ENCODE measurements around the gene TMEM131.

TMEM131 gene

DNA sequence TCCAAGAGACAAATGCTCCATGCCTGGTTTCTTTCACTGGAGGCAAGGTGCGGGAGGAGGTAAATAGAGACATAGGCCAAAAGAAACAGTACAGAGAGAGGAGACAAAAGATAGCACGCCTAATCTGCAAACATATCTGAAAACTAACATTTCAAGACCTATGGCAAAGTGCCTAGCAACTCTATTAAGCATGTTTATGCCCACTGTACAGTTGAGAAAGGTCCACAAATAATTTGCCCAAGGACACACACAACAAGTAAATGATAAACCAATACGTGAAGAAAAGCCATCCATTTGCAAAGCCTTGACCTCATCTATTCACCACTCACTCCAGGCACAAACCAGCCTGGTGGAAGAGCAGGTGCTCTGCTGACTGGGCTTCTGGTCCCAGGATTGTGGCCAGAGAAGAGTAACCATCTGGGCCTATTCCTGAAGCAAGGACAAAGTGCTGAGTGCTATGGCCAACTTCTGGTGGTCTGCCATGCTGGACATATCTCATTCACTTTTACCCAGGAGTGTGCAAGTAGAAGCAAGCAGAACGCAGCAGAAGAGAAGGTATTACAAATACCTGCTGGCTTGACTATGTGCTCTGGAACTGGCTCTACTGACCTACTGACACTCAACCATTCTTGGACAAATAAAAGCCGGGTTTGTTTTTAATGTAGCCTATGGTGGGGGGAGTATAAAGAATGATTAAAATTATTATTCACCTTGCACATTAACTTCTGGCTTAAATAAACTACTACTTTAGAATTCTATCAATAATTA, 25.3 kb downstream of the TMEM131 start:
- Histone ChIP-seq H3K4me1 (ENCODE audit: control insufficient read depth in 1 of 2, insufficient read depth in 2 of 2, low read length in 2 of 2) (peaks cover 0 to 3% of the 10 kb centered on the region in 2 experiments), H4K8ac (ENCODE audit: low read depth, low read length) (no peak overlapping the region), H2AFZ (ENCODE audit: insufficient read depth, low read length, poor library complexity) (no peak overlapping the region), H3K9ac (ENCODE audit: low read length) (no peak overlapping the region), H3K79me1 (ENCODE audit: low read length) (no peaks in the 10 kb centered on the region), H3K14ac (ENCODE audit: low read length) (no peak overlapping the region), H3K23ac (ENCODE audit: low read length) (no peak overlapping the region), H3K4me3 (ENCODE audit: low read depth, low read length) (no peak overlapping the region), H2AK5ac (ENCODE audit: low read length) (no peak overlapping the region), H2BK120ac (ENCODE audit: insufficient read depth, low read length, poor library complexity) (no peak overlapping the region), H3K18ac (ENCODE audit: low read length) (no peak overlapping the region), H3K79me2 (ENCODE audit: control insufficient read depth, insufficient read depth, low read length, poor library complexity) (no peaks in the 10 kb centered on the region), H3K36me3 (ENCODE audit: control insufficient read depth in 1 of 2, insufficient read depth in 2 of 2, low read length in 2 of 2) (peaks cover 0 to 1% of the 10 kb centered on the region in 2 experiments), H4K12ac (ENCODE audit: low read depth, low read length) (no peak overlapping the region), H3K27ac (ENCODE audit: low read depth, low read length) (no peak overlapping the region), H2BK5ac (ENCODE audit: low read depth, low read length, poor library complexity) (no peak overlapping the region), H2BK12ac (ENCODE audit: low read length) (no peak overlapping the region), H4K91ac (ENCODE audit: low read depth, low read length) (no peak overlapping the region), H3K4me2 (ENCODE audit: low read length) (no peak overlapping the region), H3K4ac (ENCODE audit: low read depth, low read length) (peak overlapping the region; percentile 56), H3K9me3 (ENCODE audit: insufficient read depth, low read depth, low read length) (peaks cover 3% of the 10 kb centered on the region), H3K27me3 (ENCODE audit: insufficient read depth, low read length) (no peaks in the 10 kb centered on the region)
- DNase-seq = no peak
- no CpG with 5 or more reads among the region's 5 CpGs for WGBS (ENCODE audit: extremely low coverage, insufficient coverage, insufficient read length)

GRCh38 chr2:97969081-97970067, 26.4 kb downstream of the TMEM131 start:
- no peak overlapping the region for H4K12ac ChIP-seq (ENCODE audit: low read depth, low read length)
- no peak overlapping the region for H2BK5ac ChIP-seq (ENCODE audit: low read depth, low read length, poor library complexity)
- no peaks in the 10 kb centered on the region for H3K79me2 ChIP-seq (ENCODE audit: control insufficient read depth, insufficient read depth, low read length, poor library complexity)
- H3K18ac ChIP-seq (ENCODE audit: low read length) = no peak overlapping the region
- H3K36me3 ChIP-seq (ENCODE audit: control insufficient read depth in 1 of 2, insufficient read depth in 2 of 2, low read length in 2 of 2) = peaks cover 0 to 1% of the 10 kb centered on the region in 2 experiments
- H3K4me3 ChIP-seq (ENCODE audit: low read depth, low read length) = no peak overlapping the region
- no peak for DNase-seq
- no peak overlapping the region for H2AK5ac ChIP-seq (ENCODE audit: low read length)
- H4K91ac ChIP-seq (ENCODE audit: low read depth, low read length) = no peak overlapping the region
- no peak overlapping the region for H2BK12ac ChIP-seq (ENCODE audit: low read length)
- H3K14ac ChIP-seq (ENCODE audit: low read length) = no peak overlapping the region
- H3K4me2 ChIP-seq (ENCODE audit: low read length) = no peak overlapping the region
- no peak overlapping the region for H2BK120ac ChIP-seq (ENCODE audit: insufficient read depth, low read length, poor library complexity)
- H4K8ac ChIP-seq (ENCODE audit: low read depth, low read length) = no peak overlapping the region
- peaks cover 0 to 3% of the 10 kb centered on the region in 2 experiments for H3K4me1 ChIP-seq (ENCODE audit: control insufficient read depth in 1 of 2, insufficient read depth in 2 of 2, low read length in 2 of 2)
- no peak overlapping the region for H3K9ac ChIP-seq (ENCODE audit: low read length)
- H2AFZ ChIP-seq (ENCODE audit: insufficient read depth, low read length, poor library complexity) = no peak overlapping the region
- no peak overlapping the region for H3K27ac ChIP-seq (ENCODE audit: low read depth, low read length)
- WGBS (ENCODE audit: extremely low coverage, insufficient coverage, insufficient read length) = no CpG with 5 or more reads among the region's 4 CpGs
- peaks cover 3% of the 10 kb centered on the region for H3K9me3 ChIP-seq (ENCODE audit: insufficient read depth, low read depth, low read length)
- no peak overlapping the region for H3K23ac ChIP-seq (ENCODE audit: low read length)
- H3K79me1 ChIP-seq (ENCODE audit: low read length) = no peaks in the 10 kb centered on the region
- H3K4ac ChIP-seq (ENCODE audit: low read depth, low read length) = no peak overlapping the region
- no peaks in the 10 kb centered on the region for H3K27me3 ChIP-seq (ENCODE audit: insufficient read depth, low read length)

DNA sequence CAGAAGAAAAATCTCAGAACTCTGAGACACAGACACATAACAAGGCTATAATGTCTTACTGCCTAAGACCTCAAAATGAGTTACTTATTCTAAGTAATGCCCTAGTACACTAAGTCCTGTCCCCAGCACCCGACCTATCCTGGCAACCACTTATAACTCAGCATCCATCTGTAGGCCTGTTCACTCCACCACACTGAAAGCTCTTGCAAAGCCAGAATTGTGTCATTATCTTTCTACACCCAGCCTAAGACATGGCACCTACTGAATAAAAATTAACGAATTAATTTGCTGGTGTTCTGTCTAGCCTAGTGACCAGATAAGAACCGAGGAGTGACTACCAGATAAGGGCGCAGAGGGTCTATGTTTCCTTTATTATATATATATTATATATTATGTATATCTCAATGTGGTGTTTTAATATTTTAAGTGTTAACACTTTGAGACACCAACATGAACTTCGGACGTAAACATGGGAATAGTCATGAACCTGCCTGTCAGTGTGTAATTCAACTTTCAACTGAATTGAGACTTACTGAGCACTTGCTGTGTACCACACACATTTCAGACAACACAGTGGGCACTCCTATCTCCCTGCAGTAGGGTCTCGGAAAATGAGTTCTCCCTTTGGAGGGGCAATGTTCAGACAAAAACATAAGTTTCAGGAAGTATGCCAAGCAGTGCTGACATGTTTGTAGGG, 27.7 kb downstream of the TMEM131 start:
- DNase-seq = no peak
- no peak overlapping the region for H4K12ac ChIP-seq (ENCODE audit: low read depth, low read length)
- no peak overlapping the region for H4K91ac ChIP-seq (ENCODE audit: low read depth, low read length)
- H2BK120ac ChIP-seq (ENCODE audit: insufficient read depth, low read length, poor library complexity) = no peak overlapping the region
- H3K4ac ChIP-seq (ENCODE audit: low read depth, low read length) = no peak overlapping the region
- H4K8ac ChIP-seq (ENCODE audit: low read depth, low read length) = no peak overlapping the region
- H3K18ac ChIP-seq (ENCODE audit: low read length) = no peak overlapping the region
- H3K4me3 ChIP-seq (ENCODE audit: low read depth, low read length) = no peak overlapping the region
- H3K36me3 ChIP-seq (ENCODE audit: control insufficient read depth in 1 of 2, insufficient read depth in 2 of 2, low read length in 2 of 2) = no peaks in the 10 kb centered on the region
- no peak overlapping the region for H2BK12ac ChIP-seq (ENCODE audit: low read length)
- H3K27me3 ChIP-seq (ENCODE audit: insufficient read depth, low read length) = no peaks in the 10 kb centered on the region
- H3K23ac ChIP-seq (ENCODE audit: low read length) = no peak overlapping the region
- H3K14ac ChIP-seq (ENCODE audit: low read length) = no peak overlapping the region
- H3K79me1 ChIP-seq (ENCODE audit: low read length) = no peaks in the 10 kb centered on the region
- peaks cover 0 to 3% of the 10 kb centered on the region in 2 experiments for H3K4me1 ChIP-seq (ENCODE audit: control insufficient read depth in 1 of 2, insufficient read depth in 2 of 2, low read length in 2 of 2)
- no peak overlapping the region for H2AFZ ChIP-seq (ENCODE audit: insufficient read depth, low read length, poor library complexity)
- no peak overlapping the region for H3K9ac ChIP-seq (ENCODE audit: low read length)
- H3K27ac ChIP-seq (ENCODE audit: low read depth, low read length) = no peak overlapping the region
- no peak overlapping the region for H2BK5ac ChIP-seq (ENCODE audit: low read depth, low read length, poor library complexity)
- WGBS (ENCODE audit: extremely low coverage, insufficient coverage, insufficient read length) = no CpG with 5 or more reads among the region's 7 CpGs
- peaks cover 3% of the 10 kb centered on the region for H3K9me3 ChIP-seq (ENCODE audit: insufficient read depth, low read depth, low read length)
- no peaks in the 10 kb centered on the region for H3K79me2 ChIP-seq (ENCODE audit: control insufficient read depth, insufficient read depth, low read length, poor library complexity)
- H2AK5ac ChIP-seq (ENCODE audit: low read length) = no peak overlapping the region
- no peak overlapping the region for H3K4me2 ChIP-seq (ENCODE audit: low read length)

- no peak overlapping the region for H3K4ac ChIP-seq (ENCODE audit: low read depth, low read length)
- H4K12ac ChIP-seq (ENCODE audit: low read depth, low read length) = no peak overlapping the region
- H2BK5ac ChIP-seq (ENCODE audit: low read depth, low read length, poor library complexity) = no peak overlapping the region
- H3K4me3 ChIP-seq (ENCODE audit: low read depth, low read length) = no peak overlapping the region
- H3K27me3 ChIP-seq (ENCODE audit: insufficient read depth, low read length) = no peaks in the 10 kb centered on the region
- no peak overlapping the region for H4K91ac ChIP-seq (ENCODE audit: low read depth, low read length)
- H3K36me3 ChIP-seq (ENCODE audit: control insufficient read depth in 1 of 2, insufficient read depth in 2 of 2, low read length in 2 of 2) = no peaks in the 10 kb centered on the region
- H3K14ac ChIP-seq (ENCODE audit: low read length) = no peak overlapping the region
- H3K9me3 ChIP-seq (ENCODE audit: insufficient read depth, low read depth, low read length) = no peaks in the 10 kb centered on the region
- no peak overlapping the region for H3K18ac ChIP-seq (ENCODE audit: low read length)
- H3K79me2 ChIP-seq (ENCODE audit: control insufficient read depth, insufficient read depth, low read length, poor library complexity) = no peaks in the 10 kb centered on the region
- H2BK12ac ChIP-seq (ENCODE audit: low read length) = no peak overlapping the region
- no peak overlapping the region for H2AFZ ChIP-seq (ENCODE audit: insufficient read depth, low read length, poor library complexity)
- peaks cover 0 to 3% of the 10 kb centered on the region in 2 experiments for H3K4me1 ChIP-seq (ENCODE audit: control insufficient read depth in 1 of 2, insufficient read depth in 2 of 2, low read length in 2 of 2)
- H3K79me1 ChIP-seq (ENCODE audit: low read length) = no peaks in the 10 kb centered on the region
- H3K9ac ChIP-seq (ENCODE audit: low read length) = no peak overlapping the region
- no peak overlapping the region for H3K4me2 ChIP-seq (ENCODE audit: low read length)
- DNase-seq = no peak
- no peak overlapping the region for H2BK120ac ChIP-seq (ENCODE audit: insufficient read depth, low read length, poor library complexity)
- no peak overlapping the region for H2AK5ac ChIP-seq (ENCODE audit: low read length)
- H4K8ac ChIP-seq (ENCODE audit: low read depth, low read length) = no peak overlapping the region
- no peak overlapping the region for H3K27ac ChIP-seq (ENCODE audit: low read depth, low read length)
- no peak overlapping the region for H3K23ac ChIP-seq (ENCODE audit: low read length)
These were observed 28.5 kb downstream of the TMEM131 start for GRCh38 chr2:97967216-97967592.
